HEK293T (cell line): ENCODE results near the gene PDSS2.

Source experiments
- BHLHE40 ChIP-seq: fragments of 450-650 bp; IDR thresholded peaks from 2 replicates; pipeline ENCODE4 v1.6.1; 2016; ENCODE audit warnings: mild to moderate bottlenecking, moderate library complexity, borderline replicate concordance
- FOXA1 ChIP-seq: fragments of 450-650 bp; IDR thresholded peaks from 2 replicates; pipeline ENCODE4 v1.6.1; 2016; ENCODE audit warnings: mild to moderate bottlenecking
- FOXK2 ChIP-seq: fragments of 450-650 bp; IDR thresholded peaks from 2 replicates; pipeline ENCODE4 v1.6.1; 2016; ENCODE audit warnings: mild to moderate bottlenecking
- ZNF384 ChIP-seq: fragments of 450-650 bp; IDR thresholded peaks from 2 replicates; pipeline ENCODE4 v1.6.1; 2016

GRCh38 chr6:107129370-107129925, 329.9 kb downstream of the PDSS2 start:
- no peak for TF ChIP-seq FOXA1
- no peak for TF ChIP-seq BHLHE40
- no peak for TF ChIP-seq ZNF384
- TF ChIP-seq FOXK2, result no peak
